WTC11 (cell line): Measurements from ENCODE around the gene PIKFYVE. TPM values are rescaled to one million over a fixed set of nuclear protein-coding genes. Genes with fewer than 3 reads are reported as not detected.

Experiments used
- ATAC-seq: fragments of 200-7000 bp; cut with Tn5 transposase; 2 replicates; pipeline ENCODE4 v1.10.0; 2021; ENCODE audit warnings: mild to moderate bottlenecking, moderate library complexity
- CTCF ChIA-PET: fragments of 300-600 bp; sonication (Branson Sonifier 250); formaldehyde crosslinking; loops from one replicate; lab custom pipeline; 2021; ENCODE audit warnings: antibody characterized with exemption; lab: Charles Lee
- POLR2A ChIA-PET: fragments of 350-600 bp; sonication (Branson Sonifier 250); formaldehyde crosslinking; loops from one replicate; lab custom pipeline; 2021; ENCODE audit warnings: antibody characterized with exemption; lab: Charles Lee
- DNase-seq: peaks from one replicate; pipeline ENCODE4 v3.0.0; 2021; ENCODE audit warnings: low spot score
- H3K27ac Mint-ChIP-seq: 2 replicates; pipeline ENCODE4 v1.8.0; 2021; ENCODE audit warnings: mixed read lengths
- H3K27me3 Mint-ChIP-seq: 2 replicates; pipeline ENCODE4 v1.8.0; 2021; ENCODE audit warnings: low read depth, mild to moderate bottlenecking, moderate library complexity, mixed read lengths
- H3K36me3 Mint-ChIP-seq: 2 replicates; pipeline ENCODE4 v1.8.0; 2021; ENCODE audit warnings: mixed read lengths
- H3K4me1 Mint-ChIP-seq: 2 replicates; pipeline ENCODE4 v1.8.0; 2022; ENCODE audit warnings: mixed read lengths
- H3K4me3 Mint-ChIP-seq: 2 replicates; pipeline ENCODE4 v1.8.0; 2021; ENCODE audit warnings: mild to moderate bottlenecking, moderate library complexity, mixed read lengths
- H3K9me3 Mint-ChIP-seq: 2 replicates; pipeline ENCODE4 v1.8.0; 2021; ENCODE audit warnings: mixed read lengths
- AFF4 ChIP-seq: sonication (generic); formaldehyde crosslinking; IDR thresholded peaks from 2 replicates; pipeline ENCODE4 v1.8.1; 2023; ENCODE audit warnings: mild to moderate bottlenecking, missing genetic modification reagents, borderline replicate concordance
- ARID4B ChIP-seq: sonication (generic); formaldehyde crosslinking; IDR thresholded peaks from 2 replicates; pipeline ENCODE4 v1.8.0; 2023; ENCODE audit warnings: missing genetic modification reagents, mild to moderate bottlenecking, borderline replicate concordance
- IRF2 ChIP-seq: sonication (generic); formaldehyde crosslinking; IDR thresholded peaks from 2 replicates; pipeline ENCODE4 v1.8.0; 2022; ENCODE audit warnings: low read depth, missing genetic modification reagents, borderline replicate concordance
- MXD4 ChIP-seq: fragments of 250-450 bp; sonication (Bioruptor Pico); IDR thresholded peaks from 2 replicates; pipeline ENCODE4 v1.8.0; 2021; ENCODE audit warnings: mild to moderate bottlenecking, moderate library complexity, borderline replicate concordance
- OVOL2 ChIP-seq: fragments of 250-450 bp; sonication (Bioruptor Pico); IDR thresholded peaks from 2 replicates; pipeline ENCODE4 v1.9.0; 2021; ENCODE audit warnings: mild to moderate bottlenecking, borderline replicate concordance
- SMAD4 ChIP-seq: sonication (generic); formaldehyde crosslinking; IDR thresholded peaks from 2 replicates; pipeline ENCODE4 v1.8.0; 2022; ENCODE audit warnings: mild to moderate bottlenecking, missing genetic modification reagents
- STAT6 ChIP-seq: sonication (generic); formaldehyde crosslinking; conservative IDR thresholded peaks from 2 replicates; pipeline ENCODE4 v1.8.1; 2023; ENCODE audit warnings: mild to moderate bottlenecking, low read depth, missing genetic modification reagents, moderate library complexity
- ZBTB43 ChIP-seq: sonication (generic); formaldehyde crosslinking; IDR thresholded peaks from 2 replicates; pipeline ENCODE4 v1.8.1; 2023; ENCODE audit warnings: mild to moderate bottlenecking, missing genetic modification reagents
- ZNF281 ChIP-seq: sonication (generic); formaldehyde crosslinking; IDR thresholded peaks from 2 replicates; pipeline ENCODE4 v1.8.0; 2023; ENCODE audit warnings: mild to moderate bottlenecking, missing genetic modification reagents
- total RNA-seq: library from RNA; stranded (reverse); gene quantifications from 3 replicates; pipeline ENCODE4 v1.2.3, GENCODE V29; 2021

The PIKFYVE gene
- total RNA-seq, 1 experiment from 2014 or later: 36.1 TPM

GRCh38 chr2:208358758-208359631 lies 92.9 kb downstream of the PIKFYVE start:
- ATAC-seq (no peak), DNase-seq (no peak)
- ChIA-PET POLR2A (no interaction called here), CTCF (no interaction called here)
- Mint-ChIP-seq H3K4me3 (no peak overlapping the region), H3K27me3 (no peaks in the 10 kb centered on the region), H3K4me1 (peaks cover 21% of the 10 kb centered on the region), H3K27ac (no peak overlapping the region), H3K36me3 (peaks cover 33% of the 10 kb centered on the region), H3K9me3 (peaks cover 6% of the 10 kb centered on the region)
- TF ChIP-seq AFF4 (CRISPR knock-in tag): no peak
- no peak for TF ChIP-seq ARID4B (CRISPR knock-in tag)
- TF ChIP-seq OVOL2 (CRISPR knock-in tag): no peak
- no peak for TF ChIP-seq IRF2 (CRISPR knock-in tag)
- TF ChIP-seq STAT6 (CRISPR knock-in tag): no peak
- no peak for TF ChIP-seq ZNF281 (CRISPR knock-in tag)
- no peak for TF ChIP-seq ZBTB43 (CRISPR knock-in tag)
- no peak for TF ChIP-seq SMAD4 (CRISPR knock-in tag)
- TF ChIP-seq MXD4 (CRISPR knock-in tag): no peak
